ENCODE measurements around the gene C1QB. TPM values are rescaled to one million over a fixed set of nuclear protein-coding genes. Genes with fewer than 3 reads are reported as not detected.

C1QB gene, protein sequence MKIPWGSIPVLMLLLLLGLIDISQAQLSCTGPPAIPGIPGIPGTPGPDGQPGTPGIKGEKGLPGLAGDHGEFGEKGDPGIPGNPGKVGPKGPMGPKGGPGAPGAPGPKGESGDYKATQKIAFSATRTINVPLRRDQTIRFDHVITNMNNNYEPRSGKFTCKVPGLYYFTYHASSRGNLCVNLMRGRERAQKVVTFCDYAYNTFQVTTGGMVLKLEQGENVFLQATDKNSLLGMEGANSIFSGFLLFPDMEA
- total RNA-seq (2014; rRNA removed; shearing (Covaris generic)), result not detected in 2 replicates
- not detected in 2 replicates for total RNA-seq (2022)
- Bru-seq, nascent RNA, result not detected
- BruChase-seq, experiment 1, labeled RNA remaining after a 6-hour chase, result not detected
- not detected for BruChase-seq, experiment 2, labeled RNA remaining after a 2-hour chase
- long read RNA-seq, result 0 reads

DNA sequence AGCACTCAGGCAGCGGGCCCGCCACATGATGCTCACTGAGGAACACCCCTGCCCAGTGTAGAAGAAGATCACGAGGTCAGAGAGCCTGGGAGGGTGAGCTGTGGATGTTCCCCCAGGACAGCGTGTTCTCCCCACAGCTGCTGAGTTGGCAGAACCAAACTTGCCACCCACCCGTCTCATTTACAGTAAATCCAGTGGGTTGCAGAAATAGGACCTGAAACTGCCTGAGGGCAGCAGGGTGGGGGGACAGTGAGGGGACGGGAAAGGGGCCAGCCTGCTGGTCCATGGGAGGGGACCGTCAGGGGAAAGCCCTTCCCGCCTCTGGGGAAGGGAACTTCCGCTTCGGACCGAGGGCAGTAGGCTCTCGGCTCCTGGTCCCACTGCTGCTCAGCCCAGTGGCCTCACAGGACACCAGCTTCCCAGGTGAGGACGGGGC is at the start of gene C1QB:
C1QB (plus strand) TSS at position 356 of the 436 bp plus-strand sequence. CDS start 6,227 bp downstream, outside the sequence.
- Histone ChIP-seq H3K36me3 (ENCODE audit: insufficient read depth, low read length) (no peaks in the 10 kb centered on the region), H3K9me2 (ENCODE audit: insufficient read depth, low read length) (no peaks in the 10 kb centered on the region), H3K4me3 (ENCODE audit: low read depth, low read length, poor library complexity, severe bottlenecking) (no peak within 1 kb of the TSS), H2AFZ (ENCODE audit: low read length) (no peak within 1 kb of the TSS), H3K9me3 (ENCODE audit: low read length) (no peaks in the 10 kb centered on the region), H3K4me1 (ENCODE audit: insufficient read depth, low read length, poor library complexity, severe bottlenecking) (no peaks in the 10 kb centered on the region), H4K20me1 (ENCODE audit: insufficient read depth, low read length) (no peaks in the 10 kb centered on the region; the same call in 1 of the 2 replicates), H3K27ac (ENCODE audit: low read depth, low read length, poor library complexity, severe bottlenecking) (no peak within 1 kb of the TSS), H3K79me2 (ENCODE audit: insufficient read depth, low read depth, low read length) (no peaks in the 10 kb centered on the region), H3K4me2 (ENCODE audit: low read length) (no peak within 1 kb of the TSS)
- intact Hi-C loops (cut with micrococcal nuclease; ENCODE audit: unreplicated experiment), result no loop called here
- DNase-seq (ENCODE audit: low spot score), result no peak
- CTCF ChIA-PET (ENCODE audit: unreplicated experiment), result no interaction called here
- BruUV-seq (replicated peaks), result no TSS peak
- POLR2A ChIA-PET, result no interaction called here
- no peak for TF ChIP-seq EZH2phosphoT487 (IDR thresholded peaks at IDR 0.05; ENCODE audit: borderline replicate concordance, low read depth, low read length)
- TF ChIP-seq, protein P1, sequence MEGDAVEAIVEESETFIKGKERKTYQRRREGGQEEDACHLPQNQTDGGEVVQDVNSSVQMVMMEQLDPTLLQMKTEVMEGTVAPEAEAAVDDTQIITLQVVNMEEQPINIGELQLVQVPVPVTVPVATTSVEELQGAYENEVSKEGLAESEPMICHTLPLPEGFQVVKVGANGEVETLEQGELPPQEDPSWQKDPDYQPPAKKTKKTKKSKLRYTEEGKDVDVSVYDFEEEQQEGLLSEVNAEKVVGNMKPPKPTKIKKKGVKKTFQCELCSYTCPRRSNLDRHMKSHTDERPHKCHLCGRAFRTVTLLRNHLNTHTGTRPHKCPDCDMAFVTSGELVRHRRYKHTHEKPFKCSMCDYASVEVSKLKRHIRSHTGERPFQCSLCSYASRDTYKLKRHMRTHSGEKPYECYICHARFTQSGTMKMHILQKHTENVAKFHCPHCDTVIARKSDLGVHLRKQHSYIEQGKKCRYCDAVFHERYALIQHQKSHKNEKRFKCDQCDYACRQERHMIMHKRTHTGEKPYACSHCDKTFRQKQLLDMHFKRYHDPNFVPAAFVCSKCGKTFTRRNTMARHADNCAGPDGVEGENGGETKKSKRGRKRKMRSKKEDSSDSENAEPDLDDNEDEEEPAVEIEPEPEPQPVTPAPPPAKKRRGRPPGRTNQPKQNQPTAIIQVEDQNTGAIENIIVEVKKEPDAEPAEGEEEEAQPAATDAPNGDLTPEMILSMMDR (conservative IDR thresholded peaks at IDR 0.05; ENCODE audit: low read length), result no peak

DNA sequence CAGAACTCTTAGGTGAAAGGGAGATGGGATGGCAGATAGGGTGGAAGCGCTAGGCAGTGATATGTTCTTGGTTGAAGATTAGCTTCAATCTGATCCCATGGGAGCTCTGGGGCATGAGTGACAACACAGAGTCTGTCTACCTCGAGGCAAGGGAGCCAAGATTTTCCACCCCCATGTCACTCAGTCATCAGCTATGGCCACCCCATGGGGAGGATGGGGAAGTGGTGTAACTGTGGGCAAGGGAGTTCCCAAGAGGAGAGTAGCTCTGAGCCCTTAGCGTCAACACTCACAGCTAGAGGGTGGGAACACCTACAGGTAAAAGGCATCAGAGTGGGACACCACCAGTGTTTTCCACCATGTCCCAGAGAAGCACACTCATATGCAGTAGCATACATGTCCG is 46.9 kb upstream of the C1QB start:
- CTCF ChIA-PET (ENCODE audit: unreplicated experiment), result no interaction called here
- no TSS peak for BruUV-seq (replicated peaks)
- TF ChIP-seq EZH2phosphoT487 (IDR thresholded peaks at IDR 0.05; ENCODE audit: borderline replicate concordance, low read depth, low read length), result no peak
- TF ChIP-seq, protein P1 (conservative IDR thresholded peaks at IDR 0.05; ENCODE audit: low read length), result no peak

DNA sequence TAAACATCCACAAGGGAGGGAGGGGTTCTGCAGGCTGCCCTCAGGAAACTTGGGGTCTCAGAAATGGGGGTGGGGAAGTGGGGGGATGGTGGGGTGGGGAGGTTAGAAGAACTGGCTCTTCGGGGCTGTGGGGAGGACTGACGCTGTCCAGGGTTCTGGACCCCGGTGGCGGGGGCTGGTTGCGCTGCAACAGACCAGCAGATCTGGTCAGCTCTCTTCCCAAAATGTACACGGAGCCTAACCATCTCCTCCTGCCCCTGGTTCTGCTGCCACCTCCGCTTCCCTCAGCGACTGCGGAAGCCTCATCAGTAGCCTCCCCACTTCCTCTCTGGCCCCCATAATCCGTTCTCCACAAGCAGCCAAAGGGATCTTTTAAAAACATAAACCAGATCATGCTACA is 45.9 kb upstream of the C1QB start:
- no peak overlapping the region for H2AFZ ChIP-seq (ENCODE audit: low read length)
- ChIA-PET CTCF (ENCODE audit: unreplicated experiment) (no interaction called here), POLR2A (no interaction called here)
- H3K9me3 ChIP-seq (ENCODE audit: low read length), result no peaks in the 10 kb centered on the region
- H3K4me3 ChIP-seq (ENCODE audit: low read depth, low read length, poor library complexity, severe bottlenecking), result no peak overlapping the region
- no peaks in the 10 kb centered on the region for H4K20me1 ChIP-seq (ENCODE audit: insufficient read depth, low read length)
- no peaks in the 10 kb centered on the region for H3K79me2 ChIP-seq (ENCODE audit: insufficient read depth, low read depth, low read length)
- H3K9me2 ChIP-seq (ENCODE audit: insufficient read depth, low read length), result no peaks in the 10 kb centered on the region
- BruUV-seq (replicated peaks), result no TSS peak
- H3K4me1 ChIP-seq (ENCODE audit: insufficient read depth, low read length, poor library complexity, severe bottlenecking), result no peaks in the 10 kb centered on the region
- TF ChIP-seq, protein P1 (conservative IDR thresholded peaks at IDR 0.05; ENCODE audit: low read length), result no peak
- no peak for TF ChIP-seq EZH2phosphoT487 (IDR thresholded peaks at IDR 0.05; ENCODE audit: borderline replicate concordance, low read depth, low read length)
- H3K27ac ChIP-seq (ENCODE audit: low read depth, low read length, poor library complexity, severe bottlenecking), result no peak overlapping the region
- no peaks in the 10 kb centered on the region for H3K36me3 ChIP-seq (ENCODE audit: insufficient read depth, low read length)
- intact Hi-C loops (cut with micrococcal nuclease; ENCODE audit: unreplicated experiment), result no loop called here
- DNase-seq (ENCODE audit: low spot score), result no peak
- no peak overlapping the region for H3K4me2 ChIP-seq (ENCODE audit: low read length)

More for the DNA sequence above, 46.9 kb upstream of the C1QB start:
- POLR2A ChIA-PET, result no interaction called here
- Histone ChIP-seq H3K9me2 (ENCODE audit: insufficient read depth, low read length) (no peaks in the 10 kb centered on the region), H3K4me2 (ENCODE audit: low read length) (no peak overlapping the region), H3K4me1 (ENCODE audit: insufficient read depth, low read length, poor library complexity, severe bottlenecking) (no peaks in the 10 kb centered on the region), H3K27ac (ENCODE audit: low read depth, low read length, poor library complexity, severe bottlenecking) (no peak overlapping the region), H3K36me3 (ENCODE audit: insufficient read depth, low read length) (no peaks in the 10 kb centered on the region), H3K4me3 (ENCODE audit: low read depth, low read length, poor library complexity, severe bottlenecking) (no peak overlapping the region), H4K20me1 (ENCODE audit: insufficient read depth, low read length) (no peaks in the 10 kb centered on the region), H3K79me2 (ENCODE audit: insufficient read depth, low read depth, low read length) (no peaks in the 10 kb centered on the region), H2AFZ (ENCODE audit: low read length) (no peak overlapping the region), H3K9me3 (ENCODE audit: low read length) (no peaks in the 10 kb centered on the region)
- DNase-seq (ENCODE audit: low spot score), result no peak
- intact Hi-C loops (cut with micrococcal nuclease; ENCODE audit: unreplicated experiment), result no loop called here

Measured in OCI-LY7 (cell line).